HEK293 (cell line): ENCODE data around the gene HELQ.
A peak's percentile ranks its signal among the peaks of the same experiment; 100 is the strongest.

Source experiments
- CTCF ChIA-PET: fragments of 350-600 bp; formaldehyde crosslinking; extraction: SDS; loops from one replicate; lab custom pipeline; 2021; ENCODE audit warnings: antibody characterized with exemption; lab: Yijun Ruan, JAX
- POLR2A ChIA-PET: fragments of 300-600 bp; formaldehyde crosslinking; extraction: SDS; loops from one replicate; lab custom pipeline; 2020; ENCODE audit warnings: antibody characterized with exemption, inconsistent platforms; lab: Yijun Ruan, JAX
- H3K27ac ChIP-seq: fragments of 200-500 bp; sonication (Bioruptor generic); 2 replicates; pipeline ENCODE4 v1.5.1; 2014; ENCODE audit warnings: low read depth, low read length, control low read depth, inconsistent platforms; ENCODE audit errors: extremely low read depth
- H3K36me3 ChIP-seq, 2 experiments: fragments of 200-500 bp in 1 of 2; sonication (Bioruptor generic) in 1 of 2; 1 replicate in 1 of 2; 2 replicates in 1 of 2; pipeline ENCODE4 v1.5.1; 2014 to 2017; ENCODE audit warnings: inconsistent platforms in 2 of 2, low read length in 2 of 2; ENCODE audit not compliant: control insufficient read depth in 2 of 2, insufficient read depth in 1 of 2
- H3K4me1 ChIP-seq: fragments of 200-500 bp; sonication (Bioruptor generic); 2 replicates; pipeline ENCODE4 v1.5.1; 2014; ENCODE audit warnings: mild to moderate bottlenecking, low read length, inconsistent platforms; ENCODE audit not compliant: control insufficient read depth, insufficient read depth
- H3K4me3 ChIP-seq: 2 replicates; pipeline ENCODE4 v1.5.1; 2011; ENCODE audit warnings: low read depth, mild to moderate bottlenecking, control low read depth, low read length, moderate library complexity
- H3K9me3 ChIP-seq: fragments of 200-500 bp; sonication (Bioruptor generic); 2 replicates; pipeline ENCODE4 v1.5.1; 2014; ENCODE audit warnings: low read depth, low read length, inconsistent platforms; ENCODE audit not compliant: control insufficient read depth, insufficient read depth
- BCL11A ChIP-seq: fragments of 450-650 bp; formaldehyde crosslinking; IDR thresholded peaks from 2 replicates; pipeline ENCODE4 v1.5.1; 2016; ENCODE audit warnings: low read depth, missing biosample characterization, missing genetic modification characterization
- FEZF1 ChIP-seq: fragments of 450-650 bp; formaldehyde crosslinking; IDR thresholded peaks from 2 replicates; pipeline ENCODE4 v1.5.1; 2016; ENCODE audit warnings: missing biosample characterization, missing genetic modification characterization
- GLIS2 ChIP-seq: fragments of 450-650 bp; formaldehyde crosslinking; IDR thresholded peaks from 2 replicates; pipeline ENCODE4 v1.5.1; 2016; ENCODE audit warnings: missing biosample characterization, missing genetic modification characterization
- KLF16 ChIP-seq: fragments of 450-650 bp; formaldehyde crosslinking; IDR thresholded peaks from 2 replicates; pipeline ENCODE4 v1.5.1; 2017; ENCODE audit warnings: missing biosample characterization, missing genetic modification characterization
- MYNN ChIP-seq: fragments of 450-650 bp; formaldehyde crosslinking; IDR thresholded peaks from 2 replicates; pipeline ENCODE4 v1.5.1; 2016; ENCODE audit warnings: missing biosample characterization, missing genetic modification characterization, borderline replicate concordance
- RBAK ChIP-seq: fragments of 450-650 bp; formaldehyde crosslinking; IDR thresholded peaks from 2 replicates; pipeline ENCODE4 v1.5.1; 2016; ENCODE audit warnings: missing biosample characterization, missing genetic modification characterization
- SCRT1 ChIP-seq: fragments of 450-650 bp; formaldehyde crosslinking; IDR thresholded peaks from 2 replicates; pipeline ENCODE4 v1.5.1; 2016; ENCODE audit warnings: missing biosample characterization, missing genetic modification characterization, borderline replicate concordance
- SETDB1 ChIP-seq: IDR thresholded peaks from one replicate; pipeline ENCODE4 v1.6.1; 2017; ENCODE audit warnings: mild to moderate bottlenecking, low read length, moderate library complexity, mixed read lengths; ENCODE audit not compliant: insufficient read length
- TCF7L2 ChIP-seq: IDR thresholded peaks from 2 replicates; pipeline ENCODE4 v1.6.1; 2011; ENCODE audit warnings: low read depth, mild to moderate bottlenecking, inconsistent platforms, low read length, moderate library complexity, borderline replicate concordance
- ZFP37 ChIP-seq: fragments of 450-650 bp; formaldehyde crosslinking; IDR thresholded peaks from 2 replicates; pipeline ENCODE4 v1.5.1; 2016; ENCODE audit warnings: missing biosample characterization, missing genetic modification characterization
- ZNF133 ChIP-seq: fragments of 450-650 bp; formaldehyde crosslinking; IDR thresholded peaks from 2 replicates; pipeline ENCODE4 v1.5.1; 2016; ENCODE audit warnings: missing biosample characterization, missing genetic modification characterization
- ZNF140 ChIP-seq: fragments of 450-650 bp; formaldehyde crosslinking; IDR thresholded peaks from 2 replicates; pipeline ENCODE4 v1.5.1; 2016; ENCODE audit warnings: missing biosample characterization, missing genetic modification characterization
- ZNF169 ChIP-seq: fragments of 450-650 bp; formaldehyde crosslinking; IDR thresholded peaks from 2 replicates; pipeline ENCODE4 v1.5.1; 2016; ENCODE audit warnings: missing biosample characterization, missing genetic modification characterization
- ZNF184 ChIP-seq: fragments of 450-650 bp; IDR thresholded peaks from 2 replicates; pipeline ENCODE4 v1.5.1; 2018; ENCODE audit warnings: missing biosample characterization, mild to moderate bottlenecking, missing genetic modification characterization
- ZNF2 ChIP-seq: fragments of 450-650 bp; formaldehyde crosslinking; IDR thresholded peaks from 2 replicates; pipeline ENCODE4 v1.5.1; 2016; ENCODE audit warnings: missing biosample characterization, missing genetic modification characterization
- ZNF404 ChIP-seq: fragments of 450-650 bp; formaldehyde crosslinking; IDR thresholded peaks from 2 replicates; pipeline ENCODE4 v1.5.1; 2017; ENCODE audit warnings: missing biosample characterization, missing genetic modification characterization
- ZNF416 ChIP-seq: fragments of 450-650 bp; formaldehyde crosslinking; IDR thresholded peaks from 2 replicates; pipeline ENCODE4 v1.5.1; 2016; ENCODE audit warnings: missing biosample characterization, missing genetic modification characterization
- ZNF426 ChIP-seq: fragments of 450-650 bp; formaldehyde crosslinking; IDR thresholded peaks from 2 replicates; pipeline ENCODE4 v1.5.1; 2017; ENCODE audit warnings: missing biosample characterization, missing genetic modification characterization, mild to moderate bottlenecking, inconsistent platforms, moderate library complexity
- ZNF510 ChIP-seq: fragments of 450-650 bp; formaldehyde crosslinking; IDR thresholded peaks from 2 replicates; pipeline ENCODE4 v1.5.1; 2018; ENCODE audit warnings: mild to moderate bottlenecking, missing genetic modification characterization, missing biosample characterization; ENCODE audit not compliant: insufficient replicate concordance
- ZNF529 ChIP-seq: fragments of 450-650 bp; formaldehyde crosslinking; IDR thresholded peaks from 2 replicates; pipeline ENCODE4 v1.5.1; 2017; ENCODE audit warnings: missing genetic modification characterization, missing biosample characterization; ENCODE audit not compliant: insufficient replicate concordance
- ZNF549 ChIP-seq: fragments of 450-650 bp; IDR thresholded peaks from 2 replicates; pipeline ENCODE4 v1.5.1; 2018; ENCODE audit warnings: missing biosample characterization, missing genetic modification characterization, mild to moderate bottlenecking, inconsistent platforms, moderate library complexity
- ZNF596 ChIP-seq: fragments of 450-650 bp; IDR thresholded peaks from 2 replicates; pipeline ENCODE4 v1.5.0; 2018; ENCODE audit warnings: missing biosample characterization, mild to moderate bottlenecking, missing genetic modification characterization, moderate library complexity
- ZNF610 ChIP-seq: fragments of 450-650 bp; formaldehyde crosslinking; IDR thresholded peaks from 2 replicates; pipeline ENCODE4 v1.5.1; 2016; ENCODE audit warnings: missing biosample characterization, missing genetic modification characterization, borderline replicate concordance
- ZNF626 ChIP-seq: fragments of 450-650 bp; sonication (Bioruptor Pico); formaldehyde crosslinking; IDR thresholded peaks from 2 replicates; pipeline ENCODE4 v1.5.1; 2018; ENCODE audit warnings: missing biosample characterization, missing genetic modification characterization, inconsistent platforms
- ZNF677 ChIP-seq: fragments of 450-650 bp; IDR thresholded peaks from 2 replicates; pipeline ENCODE4 v1.5.0; 2018; ENCODE audit warnings: missing biosample characterization, mild to moderate bottlenecking, missing genetic modification characterization, moderate library complexity
- TF ChIP-seq, protein P1 (sequence below): fragments of 450-650 bp; formaldehyde crosslinking; conservative IDR thresholded peaks from 2 replicates; pipeline ENCODE4 v1.5.1; 2016; ENCODE audit warnings: low read depth, missing biosample characterization, missing genetic modification characterization
- TF ChIP-seq, protein P2 (sequence below): fragments of 450-650 bp; formaldehyde crosslinking; IDR thresholded peaks from 2 replicates; pipeline ENCODE4 v1.5.1; 2017; ENCODE audit warnings: missing biosample characterization, mild to moderate bottlenecking, missing genetic modification characterization, moderate library complexity
- TF ChIP-seq, protein P3 (sequence below): fragments of 450-650 bp; formaldehyde crosslinking; IDR thresholded peaks from 2 replicates; pipeline ENCODE4 v1.5.1; 2016; ENCODE audit warnings: missing biosample characterization, missing genetic modification characterization

Gene HELQ

DNA sequence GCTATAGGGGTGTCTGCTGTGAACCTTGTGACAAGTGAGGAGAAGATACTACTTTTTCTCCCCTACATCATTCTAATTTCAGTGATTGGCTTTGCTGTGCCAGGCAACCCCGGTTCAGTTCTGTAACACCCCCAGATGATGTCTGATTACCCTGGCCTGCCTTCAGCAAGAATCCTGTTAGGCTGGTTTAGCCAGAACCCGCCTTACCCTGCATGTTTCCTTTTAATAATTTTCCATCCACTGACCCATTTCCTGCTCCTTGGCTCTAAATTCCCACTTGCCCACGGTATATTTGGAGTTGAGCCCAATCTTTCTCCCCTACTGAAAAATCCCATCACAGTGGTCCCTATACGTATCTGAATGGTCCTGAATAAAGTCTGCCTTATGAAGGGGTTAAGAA is 74.5 kb downstream of the HELQ start:
- no peaks in the 10 kb centered on the region for H3K9me3 ChIP-seq
- no peak overlapping the region for H3K27ac ChIP-seq
- H3K4me3 ChIP-seq = no peak overlapping the region
- no peaks in the 10 kb centered on the region for H3K36me3 ChIP-seq
- ChIA-PET CTCF (no interaction called here), POLR2A (no interaction called here)
- TF ChIP-seq, protein P1, sequence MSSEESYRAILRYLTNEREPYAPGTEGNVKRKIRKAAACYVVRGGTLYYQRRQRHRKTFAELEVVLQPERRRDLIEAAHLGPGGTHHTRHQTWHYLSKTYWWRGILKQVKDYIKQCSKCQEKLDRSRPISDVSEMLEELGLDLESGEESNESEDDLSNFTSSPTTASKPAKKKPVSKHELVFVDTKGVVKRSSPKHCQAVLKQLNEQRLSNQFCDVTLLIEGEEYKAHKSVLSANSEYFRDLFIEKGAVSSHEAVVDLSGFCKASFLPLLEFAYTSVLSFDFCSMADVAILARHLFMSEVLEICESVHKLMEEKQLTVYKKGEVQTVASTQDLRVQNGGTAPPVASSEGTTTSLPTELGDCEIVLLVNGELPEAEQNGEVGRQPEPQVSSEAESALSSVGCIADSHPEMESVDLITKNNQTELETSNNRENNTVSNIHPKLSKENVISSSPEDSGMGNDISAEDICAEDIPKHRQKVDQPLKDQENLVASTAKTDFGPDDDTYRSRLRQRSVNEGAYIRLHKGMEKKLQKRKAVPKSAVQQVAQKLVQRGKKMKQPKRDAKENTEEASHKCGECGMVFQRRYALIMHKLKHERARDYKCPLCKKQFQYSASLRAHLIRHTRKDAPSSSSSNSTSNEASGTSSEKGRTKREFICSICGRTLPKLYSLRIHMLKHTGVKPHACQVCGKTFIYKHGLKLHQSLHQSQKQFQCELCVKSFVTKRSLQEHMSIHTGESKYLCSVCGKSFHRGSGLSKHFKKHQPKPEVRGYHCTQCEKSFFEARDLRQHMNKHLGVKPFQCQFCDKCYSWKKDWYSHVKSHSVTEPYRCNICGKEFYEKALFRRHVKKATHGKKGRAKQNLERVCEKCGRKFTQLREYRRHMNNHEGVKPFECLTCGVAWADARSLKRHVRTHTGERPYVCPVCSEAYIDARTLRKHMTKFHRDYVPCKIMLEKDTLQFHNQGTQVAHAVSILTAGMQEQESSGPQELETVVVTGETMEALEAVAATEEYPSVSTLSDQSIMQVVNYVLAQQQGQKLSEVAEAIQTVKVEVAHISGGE (tag by site-specific recombination) = no peak
- no peak for TF ChIP-seq BCL11A (tag by site-specific recombination)
- TF ChIP-seq ZNF404 (tag by site-specific recombination) = no peak
- no peak for TF ChIP-seq ZNF596 (tag by site-specific recombination)
- TF ChIP-seq MYNN (tag by site-specific recombination) = no peak
- TF ChIP-seq FEZF1 (tag by site-specific recombination) = no peak
- no peak for TF ChIP-seq ZFP37 (tag by site-specific recombination)
- TF ChIP-seq, protein P2, sequence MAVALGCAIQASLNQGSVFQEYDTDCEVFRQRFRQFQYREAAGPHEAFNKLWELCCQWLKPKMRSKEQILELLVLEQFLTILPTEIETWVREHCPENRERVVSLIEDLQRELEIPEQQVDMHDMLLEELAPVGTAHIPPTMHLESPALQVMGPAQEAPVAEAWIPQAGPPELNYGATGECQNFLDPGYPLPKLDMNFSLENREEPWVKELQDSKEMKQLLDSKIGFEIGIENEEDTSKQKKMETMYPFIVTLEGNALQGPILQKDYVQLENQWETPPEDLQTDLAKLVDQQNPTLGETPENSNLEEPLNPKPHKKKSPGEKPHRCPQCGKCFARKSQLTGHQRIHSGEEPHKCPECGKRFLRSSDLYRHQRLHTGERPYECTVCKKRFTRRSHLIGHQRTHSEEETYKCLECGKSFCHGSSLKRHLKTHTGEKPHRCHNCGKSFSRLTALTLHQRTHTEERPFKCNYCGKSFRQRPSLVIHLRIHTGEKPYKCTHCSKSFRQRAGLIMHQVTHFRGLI (tag by site-specific recombination) = no peak
- no peak for TF ChIP-seq TCF7L2
- H3K4me1 ChIP-seq = no peaks in the 10 kb centered on the region

DNA sequence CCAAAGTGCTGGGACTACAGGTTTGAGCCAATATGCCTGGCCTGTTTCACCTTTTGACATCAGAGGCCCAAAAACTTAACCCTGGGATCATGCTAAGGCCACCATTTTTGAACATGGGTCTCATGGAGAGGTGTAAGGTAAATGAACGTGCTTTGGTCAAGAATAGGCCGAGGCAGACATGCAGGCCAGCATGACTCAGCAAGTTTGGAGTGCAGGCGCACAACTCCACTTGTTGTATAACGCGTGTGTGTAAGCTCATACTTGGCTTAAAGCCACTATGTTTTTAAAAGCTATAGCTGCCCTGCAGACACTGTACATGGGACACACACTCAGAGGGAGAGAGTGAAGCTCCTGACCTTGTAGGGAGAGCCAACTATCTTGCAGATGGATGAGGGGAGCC is 77.2 kb downstream of the HELQ start:
- no peak overlapping the region for H3K4me3 ChIP-seq
- no peak overlapping the region for H3K27ac ChIP-seq
- H3K36me3 ChIP-seq = no peaks in the 10 kb centered on the region
- CTCF ChIA-PET = interaction anchor here (1.1 kb wide), 1 partner anchor 16 kb away, joined by 3 read pairs; no protein-coding TSS in a partner anchor
- no peaks in the 10 kb centered on the region for H3K4me1 ChIP-seq
- POLR2A ChIA-PET = no interaction called here
- no peaks in the 10 kb centered on the region for H3K9me3 ChIP-seq
- TF ChIP-seq ZNF184 (tag by site-specific recombination) (0 out of 2 replicates have a peak, but pooled peaks have one; percentile 66), ZNF2 (tag by site-specific recombination) (no peak), ZNF133 (tag by site-specific recombination) (0 out of 2 replicates have a peak, but pooled peaks have one; percentile 22), ZNF626 (tag by site-specific recombination) (peak; percentile 100), ZNF610 (tag by site-specific recombination) (peak; percentile 76), ZNF529 (tag by site-specific recombination) (peak; percentile 81), RBAK (peak; percentile 70; the same call in 1 of the 2 replicates), SETDB1 (peak; percentile 98), ZNF677 (0 out of 2 replicates have a peak, but pooled peaks have one; percentile 15), ZNF510 (tag by site-specific recombination) (peak; percentile 27), KLF16 (no peak), ZNF416 (tag by site-specific recombination) (peak; percentile 51; the same call in 1 of the 2 replicates), ZNF169 (tag by site-specific recombination) (peak; percentile 54; the same call in 1 of the 2 replicates), ZNF140 (tag by site-specific recombination) (0 out of 2 replicates have a peak, but pooled peaks have one; percentile 22), ZNF426 (no peak), GLIS2 (tag by site-specific recombination) (no peak), SCRT1 (peak; percentile 81), ZNF549 (tag by site-specific recombination) (peak; percentile 68)
- TF ChIP-seq, protein P3, sequence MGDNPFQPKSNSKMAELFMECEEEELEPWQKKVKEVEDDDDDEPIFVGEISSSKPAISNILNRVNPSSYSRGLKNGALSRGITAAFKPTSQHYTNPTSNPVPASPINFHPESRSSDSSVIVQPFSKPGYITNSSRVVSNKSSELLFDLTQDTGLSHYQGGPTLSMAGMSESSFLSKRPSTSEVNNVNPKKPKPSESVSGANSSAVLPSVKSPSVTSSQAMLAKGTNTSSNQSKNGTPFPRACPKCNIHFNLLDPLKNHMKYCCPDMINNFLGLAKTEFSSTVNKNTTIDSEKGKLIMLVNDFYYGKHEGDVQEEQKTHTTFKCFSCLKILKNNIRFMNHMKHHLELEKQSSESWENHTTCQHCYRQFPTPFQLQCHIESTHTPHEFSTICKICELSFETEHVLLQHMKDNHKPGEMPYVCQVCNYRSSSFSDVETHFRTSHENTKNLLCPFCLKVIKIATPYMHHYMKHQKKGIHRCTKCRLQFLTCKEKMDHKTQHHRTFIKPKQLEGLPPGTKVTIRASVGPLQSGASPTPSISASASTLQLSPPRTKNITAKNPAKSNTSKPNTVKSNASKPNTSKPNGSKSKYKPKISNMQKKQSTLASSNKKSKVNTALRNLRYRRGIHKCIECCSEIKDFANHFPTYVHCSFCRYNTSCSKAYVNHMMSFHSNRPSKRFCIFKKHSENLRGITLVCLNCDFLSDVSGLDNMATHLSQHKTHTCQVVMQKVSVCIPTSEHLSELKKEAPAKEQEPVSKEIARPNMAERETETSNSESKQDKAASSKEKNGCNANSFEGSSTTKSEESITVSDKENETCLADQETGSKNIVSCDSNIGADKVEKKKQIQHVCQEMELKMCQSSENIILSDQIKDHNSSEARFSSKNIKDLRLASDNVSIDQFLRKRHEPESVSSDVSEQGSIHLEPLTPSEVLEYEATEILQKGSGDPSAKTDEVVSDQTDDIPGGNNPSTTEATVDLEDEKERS (tag by site-specific recombination) = peak; percentile 70; the same call in 1 of the 2 replicates
